HG03565 (cell line): ENCODE data around the gene ZNF587.
"Not testable (repeated sequence)": the region's sequence is repeated elsewhere in the genome, so short reads cannot be mapped to it uniquely, and the experiment has no call there.

ENCODE experiments used
- ATAC-seq: cut with Tn5 transposase; IDR thresholded peaks from one replicate; pipeline ENCODE4 v1.9.1; 2021; ENCODE audit warnings: mild to moderate bottlenecking, moderate library complexity; ENCODE audit not compliant: unreplicated experiment

ZNF587 gene

DNA sequence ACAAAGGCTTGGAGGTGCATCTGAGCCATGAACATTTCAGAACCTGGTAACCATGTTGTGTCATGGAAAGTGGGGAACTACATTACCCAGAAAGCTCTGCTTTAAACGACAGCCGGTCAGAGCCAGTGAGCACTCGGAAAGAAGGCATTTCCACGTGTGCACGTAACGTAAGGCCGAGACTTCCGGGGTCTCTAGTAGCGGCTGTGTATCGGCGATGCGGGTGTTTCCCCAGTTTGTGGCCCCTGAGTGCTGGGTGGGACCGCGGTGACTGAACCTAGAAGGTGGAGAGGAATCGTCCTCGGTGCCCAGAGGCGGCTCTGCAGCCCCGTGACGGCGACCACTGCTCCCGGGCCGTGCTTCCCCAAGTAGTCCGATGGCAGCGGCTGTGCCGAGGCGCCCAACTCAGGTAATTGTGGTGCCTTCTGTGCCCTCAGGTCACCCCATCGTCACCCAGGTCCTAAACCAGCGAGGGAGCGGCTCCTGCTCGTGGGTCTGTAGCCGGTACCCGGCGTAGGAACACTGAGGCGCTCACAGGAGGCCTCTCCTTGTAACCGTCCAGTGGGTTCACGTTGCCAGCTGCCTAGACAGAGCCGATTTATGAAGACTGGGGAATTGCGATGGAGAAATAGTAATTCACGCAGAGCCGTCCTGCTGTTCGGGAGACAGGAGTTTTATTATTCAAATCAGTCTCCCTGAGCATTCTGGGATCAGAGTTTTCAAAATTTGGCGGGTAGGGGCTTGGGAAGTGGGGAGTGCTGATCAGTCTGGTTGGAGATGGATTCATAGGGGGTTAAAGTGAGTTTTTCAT, at the start of gene ZNF587:
ZNF587 (plus strand) TSS at position 194 of the 808 bp plus-strand sequence; CDS start at position 374, 180 bp downstream.
- ATAC-seq = peak; percentile 97

DNA sequence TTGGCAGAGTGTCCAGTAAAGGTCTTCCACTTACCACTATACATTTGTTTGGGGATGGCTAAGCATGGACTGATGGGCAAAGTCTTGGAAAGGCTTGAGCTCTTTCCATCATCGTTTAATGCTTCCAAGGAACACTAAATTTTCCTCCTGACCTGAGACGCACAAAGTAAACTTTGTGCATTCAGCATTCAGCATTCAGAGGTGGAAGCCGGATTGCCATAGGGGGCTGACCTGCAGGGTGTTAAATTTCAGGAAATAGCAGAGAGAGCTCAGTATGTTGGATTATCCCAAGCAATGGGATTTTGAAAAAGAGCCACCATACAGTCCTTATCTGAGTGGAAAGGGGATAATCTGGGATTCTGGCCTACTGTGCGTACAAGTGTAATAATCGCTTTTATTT, 49.0 kb upstream of the ZNF587 start:
- no peak for ATAC-seq

- no peak for ATAC-seq
Observed at GRCh38 chr19:57802269-57802668, 47.4 kb upstream of the ZNF587 start.

DNA sequence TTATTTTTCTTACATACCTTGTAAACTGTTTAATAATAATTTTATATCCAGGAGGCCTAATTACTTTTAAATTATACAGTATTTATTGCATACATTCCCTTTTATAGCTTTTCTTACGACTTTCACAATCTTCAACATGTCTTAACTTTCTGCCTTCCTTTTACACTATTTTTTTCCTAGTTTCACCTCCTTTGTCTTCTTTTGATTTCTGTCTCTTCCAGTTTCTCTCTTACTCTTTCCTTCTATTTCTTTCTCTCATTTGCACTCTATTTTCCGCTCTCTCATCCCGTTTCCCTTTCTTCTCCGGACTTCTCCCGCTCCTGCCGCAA, 46.4 kb upstream of the ZNF587 start:
- no peak for ATAC-seq

GRCh38 chr19:57803594-57804325, 45.9 kb upstream of the ZNF587 start:
- no peak for ATAC-seq

GRCh38 chr19:57807541-57807940, 42.1 kb upstream of the ZNF587 start:
- no peak for ATAC-seq

DNA sequence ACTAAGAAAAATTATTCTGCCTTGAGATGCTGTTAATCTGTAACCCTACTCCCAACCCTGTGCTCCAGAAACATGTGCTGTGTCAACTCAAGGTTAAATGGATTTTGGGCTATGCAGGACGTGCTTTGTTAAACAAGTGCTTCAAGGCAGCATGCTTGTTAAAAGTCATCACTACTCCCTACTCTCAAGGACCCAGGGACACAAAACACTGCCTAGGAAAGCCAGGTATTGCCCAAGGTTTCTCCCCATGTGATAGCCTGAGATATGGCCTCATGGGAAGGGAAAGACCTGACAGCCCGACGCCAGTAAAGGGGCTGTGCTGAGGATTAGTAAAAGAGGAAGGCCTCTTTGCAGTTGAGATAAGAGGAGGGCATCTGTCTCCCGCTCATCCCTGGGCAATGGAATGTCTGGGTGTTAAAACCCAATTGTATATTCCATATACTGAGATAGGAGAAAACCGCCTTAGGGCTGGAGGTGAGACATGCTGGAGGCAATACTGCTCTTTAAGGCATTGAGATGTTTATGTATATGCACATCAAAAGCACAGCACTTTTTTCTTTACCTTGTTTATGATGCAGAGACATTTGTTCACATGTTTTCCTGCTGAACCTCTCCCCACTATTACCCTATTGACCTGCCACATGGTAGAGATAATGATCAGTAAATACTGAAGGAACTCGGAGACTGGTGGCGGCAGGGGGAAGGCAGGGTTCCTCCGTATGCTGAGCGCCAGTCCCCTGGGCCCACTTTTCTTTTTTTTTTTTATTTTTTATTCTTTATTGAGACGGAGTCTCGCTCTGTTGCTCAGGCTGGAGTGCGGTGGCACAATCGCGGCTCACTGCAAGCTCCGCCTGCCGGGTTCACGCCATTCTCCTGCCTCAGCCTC, 39.0 kb upstream of the ZNF587 start:
- ATAC-seq = not testable (repeated sequence)

GRCh38 chr19:57812226-57812625, 37.4 kb upstream of the ZNF587 start:
- peak; percentile 55 for ATAC-seq

DNA sequence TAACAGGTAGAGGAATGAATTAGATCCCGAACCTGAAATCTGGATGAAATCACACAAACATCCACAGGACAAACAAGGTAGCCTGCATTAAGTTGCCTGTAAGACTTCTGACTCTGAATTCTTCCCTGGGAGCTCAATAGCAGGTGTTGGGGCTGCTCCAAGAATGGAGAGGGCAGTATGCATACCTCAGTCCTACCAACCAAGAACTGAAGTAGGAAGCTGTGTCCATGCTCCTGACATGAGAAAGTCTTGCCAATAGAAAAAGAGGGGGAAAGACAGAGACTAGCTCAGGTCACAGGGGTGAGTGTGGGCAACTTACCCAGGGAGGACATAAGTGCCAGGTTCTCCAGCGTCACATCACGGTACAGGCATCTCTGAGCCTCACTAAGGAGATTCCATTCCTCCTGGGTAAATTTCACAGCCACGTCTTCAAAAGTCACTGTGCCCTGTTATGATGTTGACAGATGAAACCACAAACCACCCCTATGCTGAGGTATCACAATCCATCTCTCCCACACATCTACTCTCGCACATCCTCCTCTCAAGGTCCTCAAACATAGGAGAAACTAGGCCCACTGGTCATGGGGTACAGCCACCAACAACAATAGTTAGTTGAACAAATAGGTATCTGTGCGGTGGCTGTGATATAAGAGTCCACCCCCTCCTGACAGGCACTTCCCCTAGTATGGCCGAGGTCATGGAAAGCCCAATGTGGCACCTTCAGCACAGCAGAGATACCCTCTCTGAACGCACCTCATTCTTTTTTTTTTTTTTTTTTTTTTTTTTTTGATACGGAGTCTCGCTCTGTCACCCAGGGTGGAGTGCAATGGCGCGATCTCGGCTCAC, 36.5 kb upstream of the ZNF587 start:
- ATAC-seq = not testable (repeated sequence)

GRCh38 chr19:57813919-57814504, 35.6 kb upstream of the ZNF587 start:
- no peak for ATAC-seq

DNA sequence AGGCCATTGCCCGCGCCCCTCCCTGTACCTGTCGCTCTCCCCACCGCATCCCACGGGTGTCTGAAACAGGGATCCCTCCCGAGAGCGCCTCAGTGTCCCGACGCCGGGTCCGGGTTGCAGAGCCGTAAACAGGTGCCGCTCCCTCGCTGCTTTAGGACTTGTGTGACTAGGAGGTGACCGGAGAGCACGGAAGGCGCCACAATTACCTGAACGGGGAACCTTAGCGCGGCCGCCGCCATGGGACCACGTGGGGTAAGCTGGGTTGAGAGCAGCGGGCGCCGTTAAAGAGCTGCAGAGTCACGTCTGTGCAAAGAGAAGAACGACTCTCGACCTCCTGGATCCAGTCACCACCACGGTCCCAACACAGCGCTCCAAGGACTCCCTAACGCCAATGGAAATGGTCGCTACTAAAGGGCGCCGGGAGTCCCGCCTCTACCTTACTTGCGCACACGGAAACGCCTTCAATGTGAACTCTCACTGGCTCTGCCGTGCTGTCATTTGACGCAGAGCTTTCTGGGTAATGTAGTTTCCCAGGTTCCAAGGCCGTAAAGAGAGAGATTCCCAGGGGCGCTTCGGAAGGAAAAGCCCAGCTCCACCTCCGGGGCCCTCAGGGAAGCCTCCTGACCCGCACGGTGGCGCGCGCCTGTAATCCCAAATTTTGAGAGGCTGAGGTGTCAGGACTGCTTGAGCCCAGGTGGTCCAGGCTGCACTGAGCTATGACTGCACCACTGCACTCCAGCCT, 35.0 kb upstream of the ZNF587 start, which contains the start of gene ZNF552:
ZNF552 (minus strand) TSS at position 409 of the 742 bp plus-strand sequence; CDS start at position 239, 170 bp downstream.
- ATAC-seq = peak; percentile 52

- ATAC-seq = no peak
Observed at GRCh38 chr19:57815247-57816075, 34.2 kb upstream of the ZNF587 start.

DNA sequence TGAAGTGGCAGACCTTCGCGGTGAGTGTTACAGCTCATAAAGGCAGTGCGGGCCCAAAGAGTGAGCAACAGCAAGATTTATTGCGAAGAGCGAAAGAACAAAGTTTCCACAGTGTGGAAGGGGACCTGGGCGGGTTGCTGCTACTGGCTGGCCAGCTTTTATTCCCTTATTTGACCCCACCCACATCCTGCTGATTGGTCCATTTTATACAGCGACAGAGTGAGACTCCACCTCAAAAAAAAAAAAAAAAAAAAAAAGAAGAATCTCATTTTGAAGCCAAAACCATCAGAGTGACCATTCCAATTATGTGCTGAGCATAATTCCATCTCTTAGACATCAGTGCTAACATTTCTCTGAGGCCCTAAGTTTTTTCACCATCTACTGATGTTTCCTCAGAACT, 33.0 kb upstream of the ZNF587 start:
- no peak for ATAC-seq

GRCh38 chr19:57817976-57818375, 31.7 kb upstream of the ZNF587 start:
- ATAC-seq = no peak

DNA sequence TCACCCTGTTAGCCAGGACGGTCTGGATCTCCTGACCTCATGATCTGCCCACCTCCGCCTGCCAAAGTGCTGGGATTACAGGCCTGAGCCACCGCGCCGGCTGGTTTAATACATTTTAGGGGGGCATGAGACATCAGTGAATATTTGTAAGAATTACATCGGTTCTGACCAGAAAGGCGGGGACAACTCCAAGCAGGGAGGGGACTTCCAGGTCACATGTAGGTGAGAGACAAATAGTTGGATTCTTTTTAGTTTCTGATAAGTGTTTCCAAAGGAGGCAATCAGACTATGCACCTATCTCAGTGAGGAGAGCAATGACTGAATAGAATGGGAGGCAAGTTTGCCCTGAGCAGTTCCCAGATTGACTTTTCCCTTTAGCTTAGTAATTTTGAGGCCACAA, 31.3 kb upstream of the ZNF587 start:
- ATAC-seq = no peak

GRCh38 chr19:57819475-57820148, 30.0 kb upstream of the ZNF587 start:
- peak; percentile 75 for ATAC-seq

- no peak for ATAC-seq
Observed at GRCh38 chr19:57820599-57820998, 29.1 kb upstream of the ZNF587 start.

DNA sequence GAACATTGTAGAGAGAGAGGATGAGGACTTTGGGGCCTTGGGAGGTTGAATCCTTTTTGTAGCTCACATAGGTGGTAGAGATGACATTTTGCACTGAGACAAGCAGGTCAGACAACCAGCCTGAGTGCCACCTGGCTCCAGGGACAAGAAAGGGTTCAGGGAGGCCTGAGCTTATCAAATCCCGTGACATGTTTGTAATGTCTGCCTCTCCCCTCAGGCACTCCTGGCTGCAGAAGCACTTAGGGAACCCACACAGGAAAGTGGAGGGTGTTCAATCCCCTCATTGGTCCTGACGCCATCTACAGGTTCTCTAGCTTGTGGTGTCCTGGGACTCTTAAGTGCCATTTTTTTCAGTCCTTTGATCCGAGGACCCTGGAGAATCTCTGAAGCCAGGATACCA, 28.6 kb upstream of the ZNF587 start:
- not testable (repeated sequence) for ATAC-seq
